ENCODE measurements around the gene HOXA13.

Gene HOXA13

DNA sequence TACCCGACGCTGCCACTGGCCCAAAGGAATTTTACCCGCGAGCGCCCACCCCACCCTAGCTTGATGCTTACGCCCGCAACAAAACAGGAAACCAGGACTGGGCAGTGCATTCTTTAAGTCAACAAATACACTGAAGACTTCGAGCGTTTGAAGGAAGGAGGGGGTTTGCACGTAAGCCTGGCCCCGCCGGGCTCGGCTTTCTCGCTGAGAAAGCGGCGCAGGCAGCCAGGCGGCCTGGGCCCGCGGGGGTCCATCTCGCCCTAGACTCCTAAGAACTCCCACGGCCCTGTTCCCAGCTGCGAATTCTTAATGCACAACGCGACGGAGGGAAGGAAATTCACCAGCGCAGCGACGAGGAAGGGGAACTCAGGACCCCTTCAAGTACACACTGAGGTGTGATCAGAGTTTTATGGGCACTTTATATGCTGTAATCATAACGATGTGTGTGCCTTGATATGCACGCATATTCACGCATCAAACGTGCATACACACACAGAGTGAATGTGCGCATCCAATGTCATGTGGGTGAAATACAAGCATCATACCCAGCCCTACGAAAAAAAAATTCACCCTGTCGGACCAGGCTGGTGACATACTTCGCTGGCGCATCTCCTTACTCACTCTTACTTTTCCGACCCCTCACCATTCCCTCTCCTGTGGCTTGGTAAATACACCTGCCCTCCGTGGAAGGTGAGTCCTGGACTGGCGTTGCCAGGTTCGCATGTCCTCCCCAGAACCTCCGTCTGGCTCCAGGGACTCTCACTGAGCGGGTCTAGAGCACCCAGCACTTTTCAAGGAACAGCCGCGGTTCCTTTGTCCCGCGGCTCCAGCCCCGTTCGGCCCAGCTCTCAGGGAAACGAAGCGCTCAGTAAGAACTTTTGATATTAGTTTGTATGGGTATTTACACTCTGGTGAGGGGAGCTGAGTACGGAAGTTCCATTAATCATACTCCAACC is 5.7 kb upstream of the HOXA13 start:
- DNase-seq = peak; percentile 45

DNA sequence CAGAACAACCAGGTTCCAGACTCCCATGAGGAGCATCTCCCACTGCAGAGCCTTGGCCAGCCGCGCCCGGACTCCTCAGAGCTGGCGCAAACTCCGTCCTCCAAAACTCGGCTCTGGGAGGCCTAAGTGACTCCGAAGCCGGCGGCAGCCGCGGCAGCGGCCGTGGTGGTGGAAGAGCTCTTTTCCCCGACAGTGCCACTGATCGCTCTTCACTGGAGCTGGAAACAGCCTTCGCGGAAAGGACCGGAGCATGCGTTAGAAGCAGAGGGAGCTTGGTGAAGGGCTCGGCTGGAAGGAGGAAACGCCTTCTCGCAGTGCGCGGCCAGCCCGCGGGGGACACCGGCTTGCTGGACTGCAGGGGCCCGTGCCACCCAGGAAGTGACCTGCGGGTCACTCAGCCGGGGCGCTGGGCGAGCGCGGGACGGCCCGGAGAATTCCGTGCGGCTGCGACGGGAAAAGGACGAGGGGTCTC is 5.0 kb upstream of the HOXA13 start:
- DNase-seq = peak; percentile 60

DNA sequence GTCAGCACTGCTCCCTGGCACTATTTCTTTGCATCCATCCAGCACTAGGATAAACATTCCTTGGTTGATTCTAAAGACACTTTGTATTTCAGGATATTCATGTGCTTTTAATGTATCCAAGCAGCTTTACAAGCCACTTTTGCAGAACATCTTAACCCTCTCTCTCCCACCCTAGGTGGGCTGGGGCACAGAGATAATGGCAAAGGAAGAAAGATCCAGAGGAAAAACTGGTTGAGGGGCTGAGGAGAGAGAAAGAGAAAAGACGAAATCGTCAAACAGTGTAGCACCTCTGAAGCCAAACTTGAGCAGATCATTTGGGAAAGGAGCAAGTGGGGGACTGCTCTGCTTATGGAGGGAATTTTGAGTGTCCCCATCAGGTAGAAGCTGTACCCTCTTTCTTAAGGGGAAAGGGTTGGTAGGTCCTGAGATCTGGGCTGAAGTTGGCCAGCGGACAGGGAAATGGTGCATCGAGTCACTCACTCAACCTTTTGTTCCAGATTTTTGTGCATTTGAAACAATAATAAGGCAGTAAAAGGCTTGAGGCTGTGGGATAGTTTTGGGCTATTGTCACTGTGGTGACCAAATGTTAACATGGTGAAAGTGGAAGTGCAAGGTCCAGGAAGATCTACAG is 4.2 kb upstream of the HOXA13 start:
- peak; percentile 36 for DNase-seq

DNA sequence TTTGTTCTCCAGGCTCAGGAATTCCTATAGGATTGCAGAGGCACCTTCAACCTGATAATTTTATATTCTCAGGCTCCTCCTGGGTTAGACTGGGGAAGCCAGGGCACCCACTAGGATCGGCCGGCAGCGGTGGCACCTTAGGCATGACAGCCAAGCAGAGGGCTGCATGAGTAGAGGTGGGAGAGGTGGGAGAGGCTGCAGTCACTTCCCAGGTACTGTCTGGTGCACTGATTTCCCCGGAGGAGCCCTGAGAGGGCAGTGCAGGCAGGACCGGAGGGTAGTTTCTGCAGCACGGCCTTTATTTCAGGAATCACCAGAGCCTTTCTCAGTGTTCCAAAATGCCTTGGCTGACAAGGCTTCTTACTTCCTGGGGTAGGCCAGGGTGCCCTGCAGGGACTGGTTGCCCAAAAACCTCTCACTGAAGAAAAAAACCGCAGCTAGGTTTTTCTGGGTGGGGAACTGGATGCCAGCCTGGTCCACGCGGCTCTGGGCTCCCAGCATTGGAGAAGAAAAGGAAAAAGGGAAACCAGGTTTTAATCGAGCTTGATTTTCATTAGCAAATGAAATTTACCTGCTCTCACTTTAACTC is 3.6 kb upstream of the HOXA13 start:
- peak; percentile 38 for DNase-seq

DNA sequence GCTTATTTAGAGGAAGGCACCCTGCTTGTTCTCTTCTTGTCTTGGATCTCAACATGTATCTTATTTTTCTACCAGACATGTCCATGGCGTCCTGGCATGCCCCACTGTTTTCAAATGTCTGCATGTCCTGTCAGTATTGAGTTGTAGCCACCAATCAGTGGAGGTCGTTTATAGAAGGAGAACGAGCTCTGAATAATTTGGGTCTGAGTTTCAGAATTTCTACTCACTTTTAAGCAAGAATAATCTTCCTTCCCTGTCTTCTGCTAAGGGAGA is 2.9 kb upstream of the HOXA13 start:
- DNase-seq = peak; percentile 11

DNA sequence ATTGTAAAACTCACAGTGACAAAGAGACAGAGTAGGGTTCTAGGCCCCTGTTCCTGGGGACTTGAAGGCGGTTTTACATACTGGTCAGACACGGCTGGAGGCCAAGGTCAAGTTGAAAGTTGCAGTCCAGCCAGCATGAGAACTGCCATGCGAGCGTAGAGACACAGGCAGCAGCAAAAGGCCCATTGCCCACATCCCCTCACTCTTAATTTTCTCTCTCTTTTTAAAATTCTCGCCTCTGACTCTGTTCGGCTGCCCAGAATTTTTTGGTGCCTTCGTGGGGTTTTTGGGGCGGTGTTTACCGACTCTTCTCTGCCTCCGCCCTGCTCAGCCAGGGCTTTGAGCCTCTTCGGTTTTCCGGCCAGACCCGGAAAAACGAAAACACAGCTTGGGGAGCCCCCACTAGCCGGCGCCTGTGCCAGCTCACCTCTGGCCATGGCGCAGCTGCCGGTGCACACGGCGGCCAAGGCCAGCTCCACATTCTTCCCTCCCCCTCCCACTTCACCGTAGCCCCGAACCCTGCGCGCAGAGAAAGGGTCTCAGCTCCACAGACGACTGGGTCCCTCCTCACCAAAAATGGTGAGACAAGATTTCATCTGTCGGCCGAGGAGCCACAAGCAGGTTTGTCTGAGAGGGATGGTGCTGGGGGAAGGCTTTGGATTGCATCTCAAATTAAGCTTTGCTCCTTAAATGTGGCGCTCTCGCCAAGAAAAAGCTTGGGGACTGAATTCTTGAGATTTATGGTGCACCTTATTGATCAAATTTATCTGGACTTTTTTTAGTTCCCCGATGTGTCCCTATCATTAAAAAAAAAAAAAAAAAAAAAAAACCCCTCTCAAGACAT is 2.3 kb upstream of the HOXA13 start:
- DNase-seq = peak; percentile 51

DNA sequence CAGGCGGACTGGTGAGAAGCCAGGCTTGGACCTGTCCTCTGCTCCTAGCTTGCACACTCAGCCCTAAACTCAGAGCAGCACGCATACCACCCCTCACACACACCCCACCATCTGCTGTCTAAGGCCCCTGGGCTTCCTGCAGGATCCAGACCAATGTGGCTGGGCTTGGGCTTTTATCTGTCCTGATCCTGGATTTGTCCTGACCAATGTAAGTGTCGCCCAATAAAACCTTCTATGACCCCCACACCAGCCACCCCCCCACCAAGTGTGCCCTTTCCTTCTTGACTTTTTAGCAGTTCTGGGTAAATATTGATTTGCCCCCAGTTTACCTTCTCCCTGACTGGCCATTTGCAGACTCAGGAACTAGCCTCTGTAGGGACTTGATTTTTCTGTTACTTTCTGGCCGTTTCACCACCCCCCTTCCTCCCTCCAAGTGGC is 1.7 kb upstream of the HOXA13 start:
- no peak for DNase-seq

DNA sequence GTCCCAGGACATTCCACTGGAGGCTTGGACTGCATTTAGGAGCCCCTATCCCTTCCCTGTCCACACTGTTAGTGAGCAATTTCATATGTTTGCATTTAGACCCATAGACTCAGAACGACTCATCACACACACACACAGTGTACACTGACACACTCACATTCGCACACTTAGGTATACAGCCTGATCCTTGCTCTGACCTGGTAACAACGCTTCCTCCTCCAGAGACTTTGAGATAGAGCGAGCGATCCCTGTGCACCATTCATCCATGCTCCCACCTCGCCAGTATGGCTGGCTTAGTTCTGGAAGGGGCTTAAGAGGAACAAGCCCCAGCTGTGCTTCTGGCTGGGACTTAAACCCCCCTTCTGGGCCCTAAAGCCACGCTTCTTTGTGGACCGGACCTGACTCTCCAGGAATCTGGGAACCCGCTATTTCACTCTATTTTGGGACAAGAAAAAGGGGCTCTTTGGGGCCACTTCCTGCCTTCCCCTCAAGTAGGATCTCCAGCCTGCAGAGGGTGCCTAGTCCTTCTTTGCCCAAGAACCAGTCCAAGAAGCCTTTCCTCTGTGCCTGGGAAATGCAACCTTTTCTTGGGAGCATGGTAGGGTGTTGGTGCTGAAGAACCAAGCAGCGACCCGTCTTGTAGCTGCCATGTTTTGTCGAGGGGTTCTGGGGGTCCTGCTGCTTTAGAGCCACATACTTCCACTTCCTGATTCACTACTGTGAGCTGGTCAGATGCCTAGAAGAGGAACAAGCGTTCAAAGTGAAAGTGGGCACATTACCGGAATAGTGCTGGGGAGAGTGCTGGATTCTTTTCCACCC is 1.1 kb upstream of the HOXA13 start:
- peak; percentile 56 for DNase-seq

DNA sequence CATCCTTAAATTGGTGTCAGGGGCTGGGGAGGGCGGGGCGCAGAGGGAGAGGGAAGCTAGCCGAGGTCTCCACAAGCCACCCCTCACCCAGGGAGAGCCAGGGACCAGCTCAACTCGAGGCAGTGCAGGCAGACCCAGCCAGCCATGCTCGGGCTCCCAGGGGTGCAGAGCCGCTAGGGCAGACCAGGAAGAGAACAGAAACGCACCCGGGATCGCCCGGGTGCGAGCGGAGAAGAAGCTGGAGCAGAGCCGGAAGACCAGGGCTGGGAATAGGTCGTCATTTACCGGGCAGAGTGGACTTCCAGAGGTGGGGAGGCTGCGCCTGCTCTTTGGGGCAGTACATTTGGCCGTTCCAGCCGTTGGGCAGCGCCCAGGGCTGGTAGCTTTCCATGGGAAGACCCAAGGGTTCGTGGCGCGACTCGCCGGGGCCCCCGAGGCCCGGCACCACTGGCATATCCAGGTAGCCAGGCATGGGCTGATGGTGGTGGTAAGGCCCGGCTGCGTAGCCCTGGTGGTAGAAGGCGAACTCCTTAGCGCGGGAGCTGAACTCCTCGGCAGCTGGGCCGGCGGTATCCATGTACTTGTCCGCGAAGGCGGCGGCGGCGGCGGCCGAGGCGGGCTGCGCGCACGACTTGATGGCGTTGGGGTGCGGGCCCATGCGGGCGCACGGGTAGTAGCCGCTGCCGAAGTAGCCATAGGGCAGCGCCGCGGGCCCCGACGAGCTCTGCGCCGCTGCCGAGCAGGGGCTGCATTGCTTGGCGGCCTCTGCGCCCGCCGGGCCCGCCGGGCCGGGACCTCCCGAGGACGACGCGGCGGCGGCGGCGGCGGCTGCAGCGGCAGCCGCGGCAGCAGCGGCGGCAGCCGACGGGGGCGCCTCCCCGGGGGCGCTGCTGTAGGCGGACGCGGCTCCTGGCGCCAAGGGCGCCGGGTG is 755 bp downstream of the HOXA13 start:
- DNase-seq = peak; percentile 73

DNA sequence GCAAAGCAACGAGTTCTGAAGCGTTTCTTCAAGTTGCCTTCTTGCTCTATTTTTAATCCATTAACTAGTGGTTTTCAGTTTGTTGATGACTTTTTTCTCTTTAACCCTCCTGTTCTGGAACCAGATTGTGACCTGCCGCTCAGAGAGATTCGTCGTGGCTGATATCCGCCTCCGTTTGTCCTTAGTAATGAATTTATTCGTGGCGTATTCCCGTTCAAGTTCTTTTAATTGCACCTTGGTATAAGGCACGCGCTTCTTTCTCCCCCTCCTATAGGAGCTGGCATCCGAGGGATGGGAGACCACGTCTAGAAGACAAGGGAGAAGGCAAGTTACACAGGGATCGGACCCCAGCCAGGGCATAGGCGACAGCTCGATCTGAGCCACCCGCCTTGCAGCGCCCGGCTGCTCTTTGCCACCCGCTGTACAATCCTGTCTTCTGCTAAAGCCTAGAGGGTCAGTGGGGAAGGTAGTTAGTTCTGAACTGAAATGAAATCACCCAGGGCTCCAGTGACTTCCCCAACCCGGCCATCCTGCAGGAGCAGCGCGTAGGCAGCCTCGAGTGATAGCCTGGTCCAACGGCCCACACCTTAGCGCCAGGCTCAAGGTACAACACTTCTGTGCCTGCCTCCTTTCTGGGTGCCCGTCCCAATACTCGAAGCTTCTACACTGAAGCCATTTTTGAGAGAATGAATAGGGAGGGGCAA is 1.6 kb downstream of the HOXA13 start:
- DNase-seq = peak; percentile 57

DNA sequence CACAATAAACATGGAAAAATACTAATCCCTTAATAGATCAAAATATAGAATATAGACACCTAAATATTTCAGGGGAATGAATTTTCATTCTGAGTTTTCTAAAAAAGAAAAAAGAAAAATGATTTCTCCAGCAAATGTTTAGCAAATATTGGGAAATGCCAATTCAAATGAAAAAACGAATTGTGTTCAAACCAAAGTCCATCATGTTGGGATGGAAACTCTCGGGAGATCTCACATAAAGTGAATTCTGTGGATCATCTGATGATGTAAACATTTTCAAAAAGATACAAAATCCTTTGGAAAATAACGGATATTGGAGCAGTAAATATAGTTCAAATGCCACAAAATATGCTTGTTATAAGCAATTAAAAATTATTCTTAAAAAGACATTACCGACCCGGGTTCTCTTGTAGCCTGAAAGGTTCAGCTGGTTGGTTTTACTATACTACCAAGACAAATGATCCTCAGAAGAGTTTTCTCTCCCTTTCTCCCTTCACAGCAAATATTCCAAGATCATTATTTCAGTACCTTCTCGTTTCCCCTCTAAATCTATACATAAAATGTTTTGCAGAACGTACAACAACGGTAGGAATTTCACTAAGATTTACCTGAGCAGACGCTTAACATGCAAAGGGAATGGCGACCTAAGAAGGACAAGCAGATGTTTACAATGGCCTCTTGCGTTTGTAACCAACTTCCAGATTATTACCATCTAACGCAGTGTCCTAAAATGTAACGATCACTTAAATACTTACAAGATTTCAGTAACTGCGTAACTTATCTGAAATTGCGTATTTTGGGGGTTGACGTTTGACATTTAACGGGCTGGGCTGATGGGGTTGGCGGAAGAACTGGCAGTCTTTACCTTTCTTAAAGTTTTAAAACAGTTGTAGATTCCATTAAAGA is 2.5 kb downstream of the HOXA13 start:
- DNase-seq = peak; percentile 47

DNA sequence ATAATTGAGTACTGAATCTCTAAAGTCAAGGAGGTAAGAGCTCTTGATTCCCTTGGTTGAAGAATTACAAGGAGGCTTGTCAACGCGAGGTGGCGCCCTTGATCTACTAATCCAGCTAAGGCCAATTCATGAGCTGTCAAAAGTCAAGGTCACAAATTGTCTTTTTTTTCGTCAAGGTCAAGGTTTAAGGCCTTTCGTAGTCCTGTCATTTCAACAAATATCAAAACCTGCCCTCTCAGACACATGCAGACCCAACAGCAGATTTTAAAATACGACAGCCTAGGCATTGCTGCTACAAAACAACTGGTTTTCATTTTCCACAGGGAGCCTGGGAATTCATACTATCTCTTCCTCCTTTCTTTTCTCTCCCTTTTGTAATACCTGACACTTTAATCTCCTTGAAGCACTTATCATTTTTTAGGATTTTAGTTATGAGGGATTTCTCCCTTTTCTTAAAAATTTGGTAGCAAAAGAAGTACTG is 3.6 kb downstream of the HOXA13 start:
- peak; percentile 90 for DNase-seq

DNA sequence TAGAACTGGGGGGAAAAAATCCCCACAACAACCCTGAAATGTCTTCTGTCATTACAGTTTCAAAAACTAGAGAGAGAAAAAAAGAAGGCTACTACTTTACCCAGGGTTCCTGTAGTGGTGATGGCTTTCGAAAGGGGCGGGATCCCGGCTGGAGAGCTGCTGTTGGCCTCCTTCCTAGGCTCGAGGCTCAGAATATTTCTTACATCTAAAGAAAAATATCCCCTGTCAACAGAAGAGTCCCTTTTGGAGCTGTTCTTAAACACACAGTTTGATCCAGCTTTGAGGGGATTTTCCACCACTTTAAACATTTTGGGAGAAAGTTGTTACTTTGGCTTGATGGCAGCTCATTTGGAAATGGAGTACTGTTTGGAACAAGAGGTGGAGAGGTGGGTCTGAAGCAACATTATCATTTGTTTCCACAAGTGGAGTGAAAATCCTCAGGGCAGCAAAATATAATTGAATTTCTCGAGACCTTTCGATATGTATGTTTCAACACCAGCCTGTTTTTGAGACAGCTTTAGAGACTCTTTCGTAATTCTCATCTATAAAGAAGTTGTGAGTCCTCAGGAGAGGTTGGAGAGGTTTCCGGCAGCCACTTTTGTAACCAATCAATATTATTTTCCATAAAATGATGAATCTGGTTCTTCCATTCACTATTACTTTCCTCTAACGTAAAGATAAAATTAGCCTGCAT is 5.1 kb downstream of the HOXA13 start:
- peak; percentile 42 for DNase-seq

DNA sequence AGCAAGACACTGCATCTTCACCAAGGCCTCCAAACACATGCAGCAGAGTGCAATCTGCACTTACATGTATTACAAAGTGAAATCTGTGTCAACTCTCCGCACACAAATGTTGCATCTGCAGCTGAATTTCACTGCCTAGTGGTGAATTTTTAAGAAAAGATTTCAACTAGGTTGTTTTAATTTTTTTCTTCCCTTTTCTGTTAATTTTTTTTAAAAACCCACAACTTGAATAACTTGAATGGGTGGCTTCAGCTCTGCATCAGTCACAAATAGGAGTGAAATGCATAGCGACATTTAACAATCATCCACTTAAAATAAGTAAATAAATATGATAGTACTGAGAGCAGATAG is 5.9 kb downstream of the HOXA13 start:
- no peak for DNase-seq

DNA sequence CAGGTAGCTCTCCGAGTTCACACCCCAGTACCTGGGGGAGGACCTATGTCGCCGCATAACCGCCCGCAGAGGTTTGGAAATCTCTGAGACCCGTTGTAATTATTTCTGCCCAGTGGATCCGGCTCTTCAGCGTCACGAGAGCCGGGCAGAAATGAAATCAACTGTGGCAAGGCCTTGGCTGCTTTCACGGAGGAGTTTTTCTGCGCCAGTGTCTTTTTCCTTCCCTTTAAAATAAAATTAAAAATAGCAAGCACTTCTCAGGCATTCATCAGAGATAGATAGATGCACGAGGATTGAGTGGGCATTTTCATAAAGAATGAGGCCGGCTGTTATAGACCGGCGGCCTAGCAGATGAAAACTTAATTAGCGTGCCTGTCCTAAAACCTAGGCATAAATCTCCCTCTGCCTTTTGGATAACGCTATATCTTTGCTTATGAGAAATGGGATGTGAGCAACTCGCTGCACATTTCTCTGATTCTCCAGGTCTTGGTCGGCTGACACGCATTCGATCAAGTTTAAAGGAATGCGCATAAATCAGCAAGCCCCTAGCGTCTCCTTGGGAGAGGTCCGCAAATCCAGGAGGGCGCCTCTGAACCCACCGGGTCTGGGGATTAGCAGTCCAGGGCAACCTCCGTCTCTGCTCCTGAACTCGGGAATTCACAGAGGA is 6.4 kb downstream of the HOXA13 start:
- peak; percentile 60 for DNase-seq

DNA sequence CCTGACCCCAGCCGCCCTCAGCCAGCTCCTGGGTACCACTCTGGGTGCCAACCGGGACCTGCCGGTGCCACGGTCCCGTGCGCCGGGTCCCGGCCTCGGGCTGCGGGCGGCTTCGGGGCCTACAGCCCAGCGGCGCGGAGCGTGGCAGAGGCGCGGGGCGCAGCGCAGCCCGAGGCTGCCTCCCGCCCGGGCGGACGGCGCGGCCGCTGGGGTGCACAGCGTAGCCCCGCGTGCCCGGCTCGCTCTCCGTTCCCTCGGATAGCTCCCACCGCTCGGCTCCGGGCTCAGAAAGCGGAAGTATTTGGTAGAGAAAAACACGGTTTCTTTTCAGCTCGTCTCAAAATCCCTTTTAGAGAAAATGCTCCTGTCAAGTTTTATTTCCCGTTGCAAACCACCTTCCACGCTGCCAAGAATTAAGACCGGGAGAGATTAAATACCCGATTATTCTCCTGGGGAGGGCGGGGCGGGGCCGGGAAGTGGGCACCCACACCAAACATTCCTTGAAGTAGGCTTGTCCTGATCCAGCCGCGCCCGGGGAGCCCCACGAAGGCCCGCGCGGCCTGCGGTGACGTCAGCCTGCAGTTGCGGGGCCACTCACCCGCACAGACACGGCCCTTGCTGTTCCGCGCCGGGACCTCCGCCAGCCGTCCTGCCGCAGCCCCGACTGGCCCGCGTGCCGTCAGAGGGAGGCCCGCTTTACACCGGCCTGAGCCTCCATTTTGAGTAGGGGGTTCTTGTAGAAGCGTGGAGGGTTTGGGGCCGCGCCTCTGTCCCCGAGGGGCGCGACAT is 7.2 kb downstream of the HOXA13 start:
- DNase-seq = peak; percentile 71

Data from right forelimb (tissue), 1 donor.